GM12878 (cell line): ENCODE data around the gene GFRA4. TPM values are rescaled to one million over a fixed set of nuclear protein-coding genes. Genes with fewer than 3 reads are reported as not detected.

ENCODE experiments used
- ATAC-seq: fragments of 200-7000 bp; cut with Tn5 transposase; 3 replicates; pipeline ENCODE4 v1.9.1; 2020; ENCODE audit warnings: mild to moderate bottlenecking, moderate library complexity
- BruUV-seq: library from RNA; stranded (reverse); fragments of 400-500 nt; replicated peaks from 2 replicates; lab custom pipeline; 2021; lab: Mats Ljungman, UMichigan
- CTCF ChIA-PET: fragments of 300-600 bp; sonication (Branson Sonifier 250); formaldehyde crosslinking; extraction: SDS; loops from one replicate; lab custom pipeline; 2021; ENCODE audit warnings: inconsistent platforms; lab: Yijun Ruan, JAX
- POLR2A ChIA-PET: fragments of 350-600 bp; formaldehyde crosslinking; extraction: SDS; loops from one replicate; lab custom pipeline; 2021; ENCODE audit warnings: inconsistent platforms; lab: Charles Lee
- RAD21 ChIA-PET: fragments of 300-600 bp; sonication (Branson Sonifier 250); formaldehyde crosslinking; loops from one replicate; lab custom pipeline; 2023; ENCODE audit warnings: antibody characterized with exemption; ENCODE audit not compliant: unreplicated experiment; lab: Charles Lee
- SMC1A ChIA-PET: fragments of 300-600 bp; sonication (Branson Sonifier 250); formaldehyde crosslinking; loops from one replicate; lab custom pipeline; 2023; ENCODE audit not compliant: unreplicated experiment, uncharacterized antibody; lab: Charles Lee
- DNase-seq: peaks from one replicate; pipeline ENCODE4 v3.0.0-alpha.2; 2011; ENCODE audit warnings: low read depth, low spot score
- FAIRE-seq: peaks from 3 replicates; lab custom pipeline; 2011; peaks lifted over from hg19 to GRCh38; lab: Jason Lieb, UNC
- H2AFZ ChIP-seq: 2 replicates; pipeline ENCODE4 v1.6.0; 2011; ENCODE audit warnings: low read depth, low read length, control low read depth; ENCODE audit not compliant: control insufficient read depth
- H3K27ac ChIP-seq: 2 replicates; pipeline ENCODE4 v1.5.1; 2011; ENCODE audit warnings: control low read depth; ENCODE audit not compliant: control insufficient read depth, insufficient read depth
- H3K27me3 ChIP-seq, 2 experiments: replicated peaks in 1 of 2; 2 replicates each; pipeline versions ENCODE4 v1.6.0 to v1.6.1; 2011; ENCODE audit warnings: low read length in 1 of 2; ENCODE audit not compliant: control insufficient read depth in 2 of 2, insufficient read depth in 2 of 2
- H3K36me3 ChIP-seq, 2 experiments: 2 replicates each; pipeline ENCODE4 v1.5.1; 2011; ENCODE audit warnings: low read length in 1 of 2; ENCODE audit not compliant: control insufficient read depth in 2 of 2, insufficient read depth in 2 of 2
- H3K4me1 ChIP-seq: 2 replicates; pipeline ENCODE4 v1.6.1; 2011; ENCODE audit warnings: mild to moderate bottlenecking, low read length, moderate library complexity, mixed read lengths; ENCODE audit not compliant: control insufficient read depth, insufficient read depth
- H3K4me2 ChIP-seq: 2 replicates; pipeline ENCODE4 v1.6.0; 2011; ENCODE audit warnings: control low read depth; ENCODE audit not compliant: control insufficient read depth, insufficient read depth
- H3K4me3 ChIP-seq: fragments of 200-600 bp; sonication (generic); 2 replicates; pipeline ENCODE4 v1.5.1; 2016
- H3K79me2 ChIP-seq: 2 replicates; pipeline ENCODE4 v1.6.0; 2011; ENCODE audit warnings: low read length; ENCODE audit not compliant: control insufficient read depth, insufficient read depth
- H3K9ac ChIP-seq: 2 replicates; pipeline ENCODE4 v1.8.0; 2011; ENCODE audit warnings: low read length, control low read depth, mixed read lengths; ENCODE audit not compliant: control insufficient read depth, insufficient read depth
- H3K9me3 ChIP-seq: replicated peaks from 3 replicates; pipeline ENCODE4 v1.5.1; 2011; ENCODE audit warnings: mild to moderate bottlenecking, low read length; ENCODE audit not compliant: control insufficient read depth, insufficient read depth
- H4K20me1 ChIP-seq: 2 replicates; pipeline ENCODE4 v1.6.0; 2011; ENCODE audit not compliant: control insufficient read depth, insufficient read depth
- BRCA1 ChIP-seq: IDR thresholded peaks from 2 replicates; pipeline ENCODE4 v1.6.1; 2011; ENCODE audit warnings: low read depth, low read length, improper control_type of control experiment
- CHD1 ChIP-seq: IDR thresholded peaks from 2 replicates; pipeline ENCODE4 v1.6.1; 2012; ENCODE audit warnings: low read depth, low read length, improper control_type of control experiment
- EGR1 ChIP-seq, 2 experiments: IDR thresholded peaks; 1 replicate in 1 of 2; 2 replicates in 1 of 2; pipeline ENCODE4 v1.6.1; 2011 to 2012; ENCODE audit warnings: low read depth in 2 of 2, low read length in 2 of 2, borderline replicate concordance in 1 of 2, mild to moderate bottlenecking in 1 of 2, moderate library complexity in 1 of 2
- ETV6 ChIP-seq, 2 experiments: fragments of 450-650 bp in 1 of 2; IDR thresholded peaks in 1 of 2; conservative IDR thresholded peaks in 1 of 2; 2 replicates each; pipeline ENCODE4 v1.6.1; 2014; ENCODE audit warnings: antibody characterized with exemption in 1 of 2, borderline replicate concordance in 1 of 2, low read depth in 1 of 2, mild to moderate bottlenecking in 1 of 2, moderate library complexity in 1 of 2
- IRF4 ChIP-seq: IDR thresholded peaks from 2 replicates; pipeline ENCODE4 v1.6.1; 2011; ENCODE audit warnings: low read depth, low read length
- NFYA ChIP-seq: IDR thresholded peaks from 2 replicates; pipeline ENCODE4 v1.6.1; 2011; ENCODE audit warnings: low read depth, mild to moderate bottlenecking, low read length, improper control_type of control experiment, borderline replicate concordance
- NFYB ChIP-seq: IDR thresholded peaks from 2 replicates; pipeline ENCODE4 v1.6.1; 2011; ENCODE audit warnings: low read depth, mild to moderate bottlenecking, low read length, improper control_type of control experiment, moderate library complexity; ENCODE audit not compliant: insufficient read depth
- PAX5 ChIP-seq: IDR thresholded peaks from 2 replicates; pipeline ENCODE4 v1.6.1; 2011; ENCODE audit warnings: low read depth, low read length, borderline replicate concordance
- WGBS: methylation state at CpG from one replicate; pipeline ENCODE4 v1.1.6; 2016; ENCODE audit warnings: low lambda C conversion rate; ENCODE audit not compliant: insufficient replicate concordance, insufficient coverage; ENCODE audit errors: missing lambda C conversion rate; 5-methylcytosine and 5-hydroxymethylcytosine counted together
- in situ Hi-C: fragments of 300-500 bp; cut with MboI; formaldehyde crosslinking; loops from 9 replicates; pipeline ENCODE4 v1.14.3; 2018; ENCODE audit warnings: mixed read lengths
- intact Hi-C: fragments of 100-400 bp; cut with micrococcal nuclease; formaldehyde crosslinking; loops from one replicate; pipeline ENCODE4 v1.14.2; 2022; ENCODE audit not compliant: unreplicated experiment
- polyA plus RNA-seq, 11 experiments: library from polyadenylated mRNA; depleted of rRNA in 4 of 11; unstranded in 6 of 11; stranded (reverse) in 5 of 11; fragments of >200 nt; fragmentation: Nextera tagmentation in 4 of 11; fragmentation: Illumina TruSeq in 1 of 11; extraction: Ambion mirVana in 4 of 11; extraction: Trizol in 1 of 11; gene quantifications; 1 replicate in 1 of 11; 2 replicates in 10 of 11; pipeline versions ENCODE4 v1.2.1 to v1.2.3, GENCODE V29; 2011 to 2016; ENCODE audit warnings: inconsistent platforms in 2 of 11, missing spikeins in 2 of 11, low read depth in 1 of 11
- total RNA-seq, 4 experiments: library from RNA; depleted of rRNA in 3 of 4; stranded (reverse); fragments of >200 nt in 3 of 4; fragmentation: Illumina TruSeq in 1 of 4; extraction: Trizol in 1 of 4; gene quantifications; 2 replicates each; pipeline versions ENCODE4 v1.2.1 to v1.2.3, GENCODE V29; 2013 to 2021
- TF ChIP-seq, protein P1 (sequence below): fragments of 150-350 bp; IDR thresholded peaks from 2 replicates; pipeline ENCODE4 v1.6.1; 2016; ENCODE audit warnings: low read depth, low read length

The GFRA4 gene
- total and polyA plus RNA-seq, 10 of the 15 experiments (the other 5 are each of a cell fraction or from before 2014, with no cell fraction given) = 0.04 TPM; not detected in 9

DNA sequence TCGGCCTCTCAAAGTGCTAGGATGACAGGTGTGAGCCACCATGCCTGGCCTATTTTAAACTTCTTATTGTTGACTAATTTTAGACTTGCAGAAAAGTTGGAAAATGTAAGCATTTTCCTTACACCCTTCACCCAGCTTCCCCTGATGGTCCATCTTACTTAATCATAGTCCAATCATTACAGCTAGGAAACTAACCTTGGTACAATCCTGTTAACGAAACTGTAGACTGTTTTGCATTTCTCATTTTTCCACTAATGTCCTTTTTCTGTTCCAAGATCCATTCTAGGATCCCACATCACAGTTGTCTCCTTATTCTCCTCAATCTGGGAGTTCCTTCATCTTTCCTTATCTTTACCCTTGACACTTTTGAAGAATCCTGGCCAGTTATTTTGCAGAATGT lies 659 bp upstream of the GFRA4 start:
- intact Hi-C loops (no loop called here), in situ Hi-C loops (no loop called here)
- DNase-seq (no peak), FAIRE-seq (peak; percentile 52), ATAC-seq (no peak)
- CTCF ChIA-PET = interaction anchor here (1.4 to 1.6 kb wide), 2 partner anchors 13 to 163 kb away, joined by 3 to 5 read pairs; no protein-coding TSS in a partner anchor
- no TSS peak for BruUV-seq
- no peak for TF ChIP-seq IRF4
- TF ChIP-seq CHD1 = no peak
- TF ChIP-seq ETV6 (conservative IDR thresholded peaks at IDR 0.05 in 1 of 2, IDR thresholded peaks at IDR 0.05 in 1 of 2; ENCODE audit: borderline replicate concordance in 1 of 2, low read depth in 1 of 2) = no peak
- no peak for TF ChIP-seq BRCA1
- TF ChIP-seq EGR1 (IDR thresholded peaks at IDR 0.05; ENCODE audit: borderline replicate concordance in 1 of 2, low read depth in 2 of 2, low read length in 2 of 2) = no peak
- no peak for TF ChIP-seq NFYA
- no peak for TF ChIP-seq NFYB
- no peak for TF ChIP-seq PAX5
- TF ChIP-seq, protein P1, sequence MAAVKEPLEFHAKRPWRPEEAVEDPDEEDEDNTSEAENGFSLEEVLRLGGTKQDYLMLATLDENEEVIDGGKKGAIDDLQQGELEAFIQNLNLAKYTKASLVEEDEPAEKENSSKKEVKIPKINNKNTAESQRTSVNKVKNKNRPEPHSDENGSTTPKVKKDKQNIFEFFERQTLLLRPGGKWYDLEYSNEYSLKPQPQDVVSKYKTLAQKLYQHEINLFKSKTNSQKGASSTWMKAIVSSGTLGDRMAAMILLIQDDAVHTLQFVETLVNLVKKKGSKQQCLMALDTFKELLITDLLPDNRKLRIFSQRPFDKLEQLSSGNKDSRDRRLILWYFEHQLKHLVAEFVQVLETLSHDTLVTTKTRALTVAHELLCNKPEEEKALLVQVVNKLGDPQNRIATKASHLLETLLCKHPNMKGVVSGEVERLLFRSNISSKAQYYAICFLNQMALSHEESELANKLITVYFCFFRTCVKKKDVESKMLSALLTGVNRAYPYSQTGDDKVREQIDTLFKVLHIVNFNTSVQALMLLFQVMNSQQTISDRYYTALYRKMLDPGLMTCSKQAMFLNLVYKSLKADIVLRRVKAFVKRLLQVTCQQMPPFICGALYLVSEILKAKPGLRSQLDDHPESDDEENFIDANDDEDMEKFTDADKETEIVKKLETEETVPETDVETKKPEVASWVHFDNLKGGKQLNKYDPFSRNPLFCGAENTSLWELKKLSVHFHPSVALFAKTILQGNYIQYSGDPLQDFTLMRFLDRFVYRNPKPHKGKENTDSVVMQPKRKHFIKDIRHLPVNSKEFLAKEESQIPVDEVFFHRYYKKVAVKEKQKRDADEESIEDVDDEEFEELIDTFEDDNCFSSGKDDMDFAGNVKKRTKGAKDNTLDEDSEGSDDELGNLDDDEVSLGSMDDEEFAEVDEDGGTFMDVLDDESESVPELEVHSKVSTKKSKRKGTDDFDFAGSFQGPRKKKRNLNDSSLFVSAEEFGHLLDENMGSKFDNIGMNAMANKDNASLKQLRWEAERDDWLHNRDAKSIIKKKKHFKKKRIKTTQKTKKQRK = no peak
- Histone ChIP-seq H3K4me2 (no peak overlapping the region), H3K79me2 (no peaks in the 10 kb centered on the region), H2AFZ (no peak overlapping the region), H3K36me3 (no peaks in the 10 kb centered on the region), H3K4me3 (no peak overlapping the region), H3K9me3 (no peaks in the 10 kb centered on the region), H3K4me1 (peaks cover 29% of the 10 kb centered on the region), H3K9ac (no peak overlapping the region), H3K27me3 (peaks cover 6 to 11% of the 10 kb centered on the region in 2 experiments; a peak in 3 of 4 replicates), H4K20me1 (0 out of 2 replicates have a peak, but pooled peaks cover 5% of the 10 kb centered on the region), H3K27ac (no peak overlapping the region)
- WGBS = 15% methylated on average over 2 of the region's 2 CpGs
- SMC1A ChIA-PET = no interaction called here
- POLR2A ChIA-PET = no interaction called here
- RAD21 ChIA-PET = no interaction called here
